Measurements from ENCODE around the gene ACTL7A. TPM values are rescaled to one million over a fixed set of nuclear protein-coding genes. Genes with fewer than 3 reads are reported as not detected.
"Not testable (repeated sequence)": the region's sequence is repeated elsewhere in the genome, so short reads cannot be mapped to it uniquely, and the experiment has no call there.

ACTL7A gene
- polyA plus RNA-seq, 3 donors from 2014 or later, result not detected

GRCh38 chr9:108874058-108874788 is 12.2 kb downstream of the ACTL7A start:
- Mint-ChIP-seq H3K27ac (no peak overlapping the region), H3K36me3 (peaks cover 58 to 78% (median 59%) of the 10 kb centered on the region in 3 donors), H3K9me3 (no peaks in the 10 kb centered on the region), H3K4me3 (no peak overlapping the region), H3K27me3 (ENCODE audit: low read depth in 3 of 3) (no peaks in the 10 kb centered on the region), H3K4me1 (no peaks in the 10 kb centered on the region)
- DNase-seq, result no peak

GRCh38 chr9:108876425-108876824 is 14.4 kb downstream of the ACTL7A start:
- H3K27me3 Mint-ChIP-seq (ENCODE audit: low read depth in 3 of 3), result no peaks in the 10 kb centered on the region

GRCh38 chr9:108877524-108877923 is 15.5 kb downstream of the ACTL7A start:
- no peak overlapping the region for H3K27ac Mint-ChIP-seq
- H3K36me3 Mint-ChIP-seq, result peaks cover 46 to 71% (median 51%) of the 10 kb centered on the region in 3 donors
- no peaks in the 10 kb centered on the region for H3K9me3 Mint-ChIP-seq
- no peaks in the 10 kb centered on the region for H3K4me1 Mint-ChIP-seq
- no peak for DNase-seq
- H3K27me3 Mint-ChIP-seq (ENCODE audit: low read depth in 3 of 3), result no peaks in the 10 kb centered on the region
- no peak overlapping the region for H3K4me3 Mint-ChIP-seq

More at GRCh38 chr9:108876425-108876824, 14.4 kb downstream of the ACTL7A start:
- H3K4me3 Mint-ChIP-seq, result no peak overlapping the region
- DNase-seq, result no peak
- no peaks in the 10 kb centered on the region for H3K9me3 Mint-ChIP-seq
- no peaks in the 10 kb centered on the region for H3K4me1 Mint-ChIP-seq
- no peak overlapping the region for H3K27ac Mint-ChIP-seq
- H3K36me3 Mint-ChIP-seq, result peaks cover 49 to 76% (median 54%) of the 10 kb centered on the region in 3 donors

GRCh38 chr9:108880738-108881316 is 18.8 kb downstream of the ACTL7A start:
- H3K27me3 Mint-ChIP-seq (ENCODE audit: low read depth in 3 of 3), result no peaks in the 10 kb centered on the region
- peaks cover 32 to 54% (median 35%) of the 10 kb centered on the region in 3 donors for H3K36me3 Mint-ChIP-seq
- H3K9me3 Mint-ChIP-seq, result no peaks in the 10 kb centered on the region
- no peaks in the 10 kb centered on the region for H3K4me1 Mint-ChIP-seq
- H3K4me3 Mint-ChIP-seq, result no peak overlapping the region
- DNase-seq, result no peak
- no peak overlapping the region for H3K27ac Mint-ChIP-seq

- no peak for DNase-seq
- H3K4me1 Mint-ChIP-seq, result no peaks in the 10 kb centered on the region
- no peaks in the 10 kb centered on the region for H3K27me3 Mint-ChIP-seq (ENCODE audit: low read depth in 3 of 3)
- H3K9me3 Mint-ChIP-seq, result no peaks in the 10 kb centered on the region
- no peak overlapping the region for H3K4me3 Mint-ChIP-seq
- peak overlapping the region in 1 of 6 donors; percentile 41 for H3K27ac Mint-ChIP-seq
- peaks cover 30 to 44% (median 32%) of the 10 kb centered on the region in 3 donors for H3K36me3 Mint-ChIP-seq
These were observed 20.2 kb downstream of the ACTL7A start for GRCh38 chr9:108882052-108882888.

GRCh38 chr9:108883085-108883484 is 21.0 kb downstream of the ACTL7A start:
- no peaks in the 10 kb centered on the region for H3K4me1 Mint-ChIP-seq
- H3K27me3 Mint-ChIP-seq (ENCODE audit: low read depth in 3 of 3), result no peaks in the 10 kb centered on the region
- no peaks in the 10 kb centered on the region for H3K9me3 Mint-ChIP-seq
- H3K36me3 Mint-ChIP-seq, result peaks cover 25 to 40% (median 29%) of the 10 kb centered on the region in 3 donors
- H3K27ac Mint-ChIP-seq, result no peak overlapping the region
- no peak overlapping the region for H3K4me3 Mint-ChIP-seq
- DNase-seq, result no peak

GRCh38 chr9:108884701-108885100 is 22.6 kb downstream of the ACTL7A start:
- Mint-ChIP-seq H3K27ac (no peak overlapping the region), H3K4me1 (no peaks in the 10 kb centered on the region), H3K4me3 (no peak overlapping the region), H3K9me3 (no peaks in the 10 kb centered on the region), H3K27me3 (ENCODE audit: low read depth in 3 of 3) (no peaks in the 10 kb centered on the region), H3K36me3 (peaks cover 18 to 36% (median 21%) of the 10 kb centered on the region in 3 donors)
- no peak for DNase-seq

GRCh38 chr9:108885643-108886348 is 23.7 kb downstream of the ACTL7A start:
- no peak for DNase-seq
- Mint-ChIP-seq H3K4me3 (no peak overlapping the region), H3K27ac (peak overlapping the region in 2 of 6 donors; percentile 4 to 22), H3K9me3 (no peaks in the 10 kb centered on the region), H3K4me1 (no peaks in the 10 kb centered on the region), H3K27me3 (ENCODE audit: low read depth in 3 of 3) (peaks cover 0 to 2% (median 0%) of the 10 kb centered on the region in 3 donors), H3K36me3 (peaks cover 19 to 38% (median 21%) of the 10 kb centered on the region in 3 donors)

GRCh38 chr9:108886594-108887271 is 24.7 kb downstream of the ACTL7A start:
- Mint-ChIP-seq H3K27ac (peak overlapping the region in 3 of 6 donors; percentile 8 to 26 (median 22)), H3K36me3 (peaks cover 21 to 46% (median 25%) of the 10 kb centered on the region in 3 donors)
- DNase-seq; H3K4me3 Mint-ChIP-seq; H3K4me1 Mint-ChIP-seq; H3K9me3 Mint-ChIP-seq; H3K27me3 Mint-ChIP-seq (ENCODE audit: low read depth in 3 of 3): not testable (repeated sequence)

- Mint-ChIP-seq H3K9me3 (no peaks in the 10 kb centered on the region), H3K36me3 (peaks cover 30 to 59% (median 36%) of the 10 kb centered on the region in 3 donors), H3K27ac (no peak overlapping the region), H3K27me3 (ENCODE audit: low read depth in 3 of 3) (peaks cover 0 to 2% (median 0%) of the 10 kb centered on the region in 3 donors), H3K4me3 (no peak overlapping the region), H3K4me1 (no peaks in the 10 kb centered on the region)
- no peak for DNase-seq
These were observed 27.6 kb downstream of the ACTL7A start for GRCh38 chr9:108889649-108890067.

GRCh38 chr9:108894225-108894997 is 32.3 kb downstream of the ACTL7A start:
- H3K27ac Mint-ChIP-seq, result no peak overlapping the region
- no peaks in the 10 kb centered on the region for H3K4me1 Mint-ChIP-seq
- no peaks in the 10 kb centered on the region for H3K9me3 Mint-ChIP-seq
- DNase-seq, result no peak
- no peak overlapping the region for H3K4me3 Mint-ChIP-seq
- peaks cover 45 to 81% (median 48%) of the 10 kb centered on the region in 3 donors for H3K36me3 Mint-ChIP-seq
- peaks cover 0 to 5% (median 0%) of the 10 kb centered on the region in 3 donors for H3K27me3 Mint-ChIP-seq (ENCODE audit: low read depth in 3 of 3)

GRCh38 chr9:108897324-108898096 is 35.4 kb downstream of the ACTL7A start:
- peak overlapping the region in 1 of 6 donors; percentile 48 for H3K27ac Mint-ChIP-seq
- H3K4me3 Mint-ChIP-seq, result no peak overlapping the region
- H3K9me3 Mint-ChIP-seq, result no peaks in the 10 kb centered on the region
- no peaks in the 10 kb centered on the region for H3K4me1 Mint-ChIP-seq
- peaks cover 38 to 65% (median 47%) of the 10 kb centered on the region in 3 donors for H3K36me3 Mint-ChIP-seq
- DNase-seq, result no peak
- H3K27me3 Mint-ChIP-seq (ENCODE audit: low read depth in 3 of 3), result peaks cover 0 to 5% (median 0%) of the 10 kb centered on the region in 3 donors
